HG02798 (cell line): Measurements from ENCODE around the gene CHCHD3.
"Not testable (repeated sequence)": the region's sequence is repeated elsewhere in the genome, so short reads cannot be mapped to it uniquely, and the experiment has no call there.

Source experiments
- ATAC-seq: cut with Tn5 transposase; IDR thresholded peaks from one replicate; pipeline ENCODE4 v1.9.1; 2021; ENCODE audit warnings: mild to moderate bottlenecking; ENCODE audit not compliant: unreplicated experiment, poor library complexity

CHCHD3 gene

DNA sequence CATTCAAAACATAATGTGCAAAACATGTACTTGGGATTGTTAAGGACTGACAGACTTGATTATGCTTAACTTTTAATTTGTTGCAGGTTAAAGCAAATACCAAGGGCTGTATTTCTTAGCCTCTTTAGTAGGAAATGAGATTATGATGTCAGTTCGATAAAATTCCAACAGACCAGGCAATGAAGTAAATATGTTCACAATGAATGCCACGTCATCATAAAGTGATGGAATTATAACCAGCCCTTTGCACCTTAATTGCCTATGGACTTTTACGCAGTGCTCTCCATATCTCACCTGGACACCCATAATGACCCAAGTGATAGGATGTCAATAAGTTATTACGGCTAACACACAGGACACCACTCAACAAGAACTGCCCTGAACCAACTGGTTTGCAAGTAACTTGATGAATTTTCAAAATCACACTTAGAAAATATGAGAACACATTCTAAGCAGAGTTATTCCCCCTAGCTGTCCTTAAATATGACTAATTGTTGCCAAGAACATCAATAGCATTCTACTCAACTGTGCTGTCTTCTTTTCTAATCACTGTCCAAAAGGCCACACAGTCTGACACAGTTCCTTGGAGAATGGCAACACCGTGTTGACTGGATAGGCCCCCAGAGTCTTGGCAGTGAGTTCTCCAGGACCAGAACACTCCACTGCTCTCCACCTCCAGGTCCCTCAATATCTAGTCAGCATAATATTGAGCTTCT lies 115.0 kb downstream of the CHCHD3 start:
- ATAC-seq = no peak

DNA sequence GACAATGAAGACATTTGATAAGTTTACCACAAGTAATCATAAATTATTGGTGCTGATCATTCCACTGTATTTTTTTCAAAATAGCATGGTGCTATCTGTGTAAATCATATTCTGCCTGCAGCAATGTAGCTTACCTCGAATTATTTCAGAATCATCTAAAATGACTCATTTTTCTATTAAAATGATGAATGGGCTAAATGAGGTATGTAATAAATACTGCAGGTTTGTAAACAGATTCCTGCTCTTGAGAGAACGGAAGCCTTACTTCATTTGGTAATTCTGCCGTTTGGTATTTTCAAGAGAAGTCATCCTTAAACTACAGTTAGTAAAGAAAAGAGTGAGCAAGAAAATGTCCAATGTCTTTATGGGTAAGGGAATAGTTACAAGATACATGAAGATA lies 115.9 kb downstream of the CHCHD3 start:
- ATAC-seq = no peak

DNA sequence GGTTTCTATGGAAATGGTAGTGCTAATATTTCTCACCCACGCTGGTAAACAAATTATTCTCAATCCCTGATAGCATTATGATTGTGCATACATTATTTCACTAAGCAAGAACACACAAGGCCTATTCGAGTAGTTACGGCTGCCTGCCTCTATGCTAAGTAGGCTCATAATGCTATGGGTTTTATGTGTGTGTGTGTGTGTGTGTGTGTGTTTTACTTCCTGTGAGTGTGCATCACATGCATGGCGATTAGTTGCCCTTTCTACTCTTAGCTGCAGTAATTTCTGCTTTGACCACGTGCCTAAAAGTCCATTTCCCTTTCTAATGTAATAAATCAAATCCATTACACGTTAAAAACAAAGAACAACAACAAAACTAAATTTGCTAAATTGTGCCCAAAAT lies 117.0 kb downstream of the CHCHD3 start:
- ATAC-seq = no peak

DNA sequence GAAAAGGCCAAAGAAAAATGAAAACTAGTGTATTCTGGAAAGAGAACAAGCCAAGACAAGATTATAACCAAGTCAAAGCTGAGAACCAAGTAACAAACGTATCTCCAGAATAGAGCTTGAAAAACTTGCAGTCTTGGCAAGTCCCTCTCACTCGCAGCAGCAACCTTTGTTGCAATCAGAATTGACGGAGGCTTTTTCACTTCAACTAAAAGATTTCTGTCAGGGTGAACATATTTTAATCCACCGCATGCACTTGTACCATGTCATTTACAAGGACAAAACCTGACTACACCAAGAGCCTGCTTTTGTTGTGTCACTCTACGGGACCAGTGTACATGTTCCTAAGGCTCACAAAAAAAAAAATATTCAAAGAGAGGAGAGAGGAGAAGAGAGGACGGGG lies 122.0 kb downstream of the CHCHD3 start:
- no peak for ATAC-seq

DNA sequence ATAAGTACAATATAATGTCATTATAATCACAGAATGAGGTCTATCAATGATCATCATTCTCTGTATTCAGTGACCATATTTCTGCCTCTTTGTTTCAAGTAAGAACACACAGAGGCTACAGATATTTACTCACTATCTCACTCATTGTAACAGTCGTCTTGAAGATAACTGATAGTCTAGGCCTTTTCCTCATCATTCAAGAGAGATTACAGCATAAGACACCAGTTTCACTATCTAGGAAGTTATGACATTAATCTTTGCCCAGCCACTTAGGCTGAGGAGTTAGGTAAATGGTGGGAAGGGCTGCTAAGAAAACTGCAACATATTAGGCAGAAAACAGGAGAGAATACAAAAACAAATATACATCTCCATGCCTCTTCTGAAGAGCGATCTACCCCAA lies 125.3 kb downstream of the CHCHD3 start:
- no peak for ATAC-seq

DNA sequence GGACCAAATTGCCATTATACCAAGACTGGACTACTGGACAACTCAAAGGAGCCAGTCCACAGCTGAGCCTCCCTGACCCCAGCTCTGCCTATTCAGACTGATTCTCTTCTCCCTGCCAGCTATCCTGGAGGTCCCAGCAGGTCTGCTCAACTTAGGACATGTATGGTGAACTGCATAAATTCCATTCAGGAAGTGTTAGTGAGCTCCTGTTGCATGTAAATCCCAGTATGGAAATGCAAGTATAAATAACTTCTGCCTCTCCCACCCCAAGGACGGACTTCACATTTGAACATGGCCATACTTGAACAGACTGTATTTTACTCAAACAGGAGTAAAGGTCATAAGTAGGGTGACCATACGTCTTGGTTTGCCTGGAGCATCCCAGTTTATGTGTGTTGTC lies 128.4 kb downstream of the CHCHD3 start:
- no peak for ATAC-seq

DNA sequence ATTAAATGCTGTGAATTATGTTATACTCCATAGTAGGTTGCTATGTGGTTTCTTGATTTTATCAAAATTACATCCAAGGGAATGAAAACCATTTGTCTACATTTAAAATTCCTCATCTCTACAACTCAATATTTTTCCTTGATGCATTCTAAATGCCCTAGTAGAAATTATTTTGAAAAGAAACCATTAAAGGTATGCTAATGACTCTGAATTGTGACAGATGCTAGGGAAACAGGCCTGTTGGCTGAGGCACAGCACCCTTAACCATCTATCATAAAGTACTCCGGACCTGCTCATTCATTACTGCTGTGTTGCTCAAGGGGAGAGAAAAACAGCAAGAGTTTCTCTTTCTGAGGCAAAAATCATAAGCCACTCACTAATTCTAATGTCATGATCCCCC lies 131.2 kb downstream of the CHCHD3 start:
- no peak for ATAC-seq

DNA sequence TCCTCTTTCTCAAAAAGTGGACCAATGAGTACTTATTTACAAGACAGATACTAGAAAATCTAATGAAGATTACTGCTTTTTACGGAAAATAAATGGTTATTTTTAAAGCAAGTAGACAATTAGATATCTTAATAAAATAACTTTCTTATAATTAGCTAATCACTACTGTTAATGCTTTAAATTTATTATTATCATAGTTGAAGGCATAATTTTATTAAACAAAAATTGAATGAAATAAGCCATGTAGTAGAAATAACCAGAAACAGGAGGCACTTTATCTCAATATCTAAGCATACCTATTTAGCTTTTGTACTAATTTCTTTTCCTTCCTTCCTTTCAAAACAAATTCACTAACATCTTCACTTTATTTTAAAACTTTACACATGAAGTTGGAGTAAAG lies 134.9 kb downstream of the CHCHD3 start:
- no peak for ATAC-seq

DNA sequence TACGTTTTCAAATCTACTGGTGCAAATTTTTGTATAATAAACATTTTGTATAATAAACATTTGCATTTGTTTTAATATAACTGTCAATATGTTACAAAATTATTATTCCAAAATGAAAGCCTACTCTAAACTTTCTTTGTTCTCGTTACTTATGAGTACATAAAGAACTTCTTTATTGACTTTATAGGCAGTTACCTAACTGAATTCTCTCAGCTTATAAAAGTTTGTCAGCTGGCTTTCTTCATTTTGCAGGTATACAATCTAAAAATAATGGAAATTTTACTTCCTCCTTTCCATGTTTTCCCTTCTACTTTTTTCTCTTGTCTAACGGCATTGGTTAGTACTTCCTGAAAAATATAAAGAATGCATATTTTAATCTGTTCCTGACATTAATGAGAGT lies 137.1 kb downstream of the CHCHD3 start:
- no peak for ATAC-seq

DNA sequence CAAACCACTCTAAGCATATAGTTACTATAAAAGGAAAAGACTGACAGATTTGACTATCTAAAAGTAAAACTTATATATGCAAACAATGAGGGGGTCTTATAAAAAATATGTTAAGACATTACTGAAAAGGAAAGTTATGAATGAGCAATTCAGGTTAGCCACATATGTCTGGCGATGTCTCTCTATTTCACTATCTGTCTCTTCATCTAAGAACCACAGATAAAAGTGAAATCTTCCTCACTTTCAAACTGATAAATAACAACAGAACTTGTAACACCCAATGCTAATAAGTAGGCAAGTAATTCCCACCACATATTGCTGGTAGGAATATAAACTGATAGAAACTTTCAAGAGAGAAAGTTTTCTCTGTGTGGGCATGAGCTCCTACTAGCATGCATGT lies 138.2 kb downstream of the CHCHD3 start:
- no peak for ATAC-seq

DNA sequence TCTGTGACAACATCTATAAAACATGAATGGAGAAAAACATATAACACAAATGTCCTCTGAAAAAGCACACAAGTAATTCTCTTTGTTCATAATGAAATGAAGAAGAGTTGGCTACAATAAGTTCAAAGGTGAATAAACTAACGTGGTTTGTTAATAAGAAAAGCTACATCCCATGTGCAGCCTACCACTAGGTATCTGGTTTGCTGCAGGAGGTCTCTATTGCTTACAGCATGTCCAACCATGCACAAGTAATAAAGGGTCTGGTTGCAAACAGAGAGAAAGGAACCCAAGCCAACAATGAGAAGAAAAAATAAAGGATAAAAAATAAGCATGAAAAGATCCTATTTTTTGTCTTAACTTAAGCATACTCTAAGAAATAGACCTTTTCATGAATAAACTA lies 139.2 kb downstream of the CHCHD3 start:
- no peak for ATAC-seq

DNA sequence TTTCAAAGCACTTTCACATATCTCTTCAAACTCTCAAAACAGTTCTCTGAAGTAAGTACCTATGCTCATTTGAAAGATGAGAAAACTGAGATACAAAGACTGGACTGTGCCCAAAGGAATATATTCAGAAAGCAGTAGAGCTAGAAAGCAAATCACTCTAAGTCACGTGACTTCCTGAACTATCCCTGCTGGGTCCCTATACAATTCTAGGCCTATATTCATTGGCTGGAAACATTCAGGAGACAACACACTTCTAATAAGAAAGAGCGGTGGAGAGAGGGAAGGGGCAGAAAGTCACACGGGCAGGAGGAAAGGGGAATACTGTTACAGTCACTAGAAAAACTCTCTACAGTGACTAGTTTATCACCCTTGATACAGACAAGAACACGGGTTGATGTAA lies 140.0 kb downstream of the CHCHD3 start:
- no peak for ATAC-seq

DNA sequence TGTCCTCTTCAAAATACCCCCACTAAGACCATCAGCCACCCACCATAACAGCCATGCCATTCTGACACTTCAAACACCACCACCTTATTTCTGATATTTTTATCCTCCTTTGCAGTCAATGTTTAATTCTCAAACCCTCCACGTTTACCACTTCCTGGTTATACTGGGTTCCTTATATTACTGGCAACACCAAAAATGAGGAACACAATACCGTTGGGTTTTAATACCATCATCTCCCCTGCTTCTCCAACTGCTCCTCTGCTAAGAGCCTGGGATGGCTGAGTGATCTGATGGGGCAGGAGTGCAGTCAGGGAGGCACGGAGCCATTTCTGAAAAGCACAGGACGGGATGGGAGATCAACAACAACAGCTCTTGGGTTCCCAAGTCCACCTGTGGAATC lies 140.5 kb downstream of the CHCHD3 start:
- no peak for ATAC-seq

DNA sequence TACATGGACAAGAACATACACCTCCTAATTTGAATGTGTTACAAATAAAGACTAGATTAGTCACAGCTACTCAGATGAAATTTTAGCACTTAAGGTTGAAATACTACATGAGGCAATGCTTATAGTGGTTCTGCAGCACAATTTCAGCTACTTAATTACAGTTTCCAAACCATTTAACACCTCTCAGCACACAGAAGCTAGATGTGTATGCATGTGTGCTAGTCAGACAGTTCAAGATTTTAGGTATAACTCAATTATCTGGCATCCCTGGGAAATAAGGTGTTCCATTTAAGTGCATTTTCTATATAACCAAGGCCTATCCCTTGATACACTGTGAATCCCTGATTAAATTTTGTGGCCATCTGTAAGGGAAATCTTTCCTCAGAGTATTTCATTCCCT lies 141.8 kb downstream of the CHCHD3 start:
- ATAC-seq = no peak

DNA sequence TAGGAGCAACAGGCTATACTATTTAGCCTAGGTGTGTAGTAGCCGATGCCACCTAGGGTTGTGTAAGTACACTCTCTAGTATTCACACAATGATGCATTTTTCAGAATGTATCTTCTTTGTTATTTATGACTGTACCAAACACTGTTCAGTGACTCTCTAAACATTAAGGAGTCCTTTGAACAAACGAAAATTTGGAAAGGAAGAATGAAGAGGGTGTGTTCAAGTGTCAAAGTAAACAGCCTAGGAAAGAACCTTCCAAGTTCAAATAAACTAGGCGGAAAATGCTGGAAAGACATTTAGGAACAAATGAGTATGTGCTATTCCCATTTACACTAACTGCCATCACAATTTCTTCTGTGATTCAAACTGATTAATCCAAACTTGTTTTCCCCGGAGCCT lies 142.4 kb downstream of the CHCHD3 start:
- no peak for ATAC-seq

DNA sequence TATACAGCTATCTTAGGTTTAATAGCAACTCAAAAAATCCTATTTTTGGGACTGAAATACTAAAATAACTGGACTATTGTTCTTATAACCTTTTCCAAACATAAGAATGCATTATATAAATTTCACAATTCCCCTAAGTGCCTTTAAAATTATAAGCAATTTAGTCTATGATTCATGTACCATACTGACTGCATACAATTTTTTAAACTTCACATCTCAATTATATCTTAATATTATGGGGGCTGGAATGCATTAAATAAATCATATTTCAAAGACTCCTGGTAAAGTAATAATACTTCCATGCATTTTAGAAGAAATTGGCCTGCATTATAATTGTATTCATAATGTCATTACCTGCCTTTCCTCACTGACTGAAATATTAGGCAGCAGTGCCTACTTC lies 144.6 kb downstream of the CHCHD3 start:
- ATAC-seq = no peak

DNA sequence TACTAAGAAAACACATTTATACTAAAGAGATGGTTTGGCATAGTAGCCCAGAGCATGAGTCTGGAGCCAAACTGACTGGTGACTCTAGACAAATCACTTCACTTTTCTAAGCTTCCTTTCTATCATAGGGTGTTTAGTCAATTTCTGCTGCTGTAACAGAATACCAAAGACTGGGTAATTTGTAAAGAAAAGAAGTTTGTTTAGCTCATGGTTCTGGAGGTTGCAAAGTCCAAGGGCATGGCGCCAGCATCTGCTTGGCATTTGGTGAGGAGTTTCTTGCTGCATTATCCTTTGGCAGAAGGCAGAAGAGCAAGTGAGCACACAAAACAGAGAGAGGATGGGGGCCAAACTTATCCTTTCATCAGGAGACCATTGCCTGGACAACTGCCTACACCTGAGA lies 146.3 kb downstream of the CHCHD3 start:
- no peak for ATAC-seq

DNA sequence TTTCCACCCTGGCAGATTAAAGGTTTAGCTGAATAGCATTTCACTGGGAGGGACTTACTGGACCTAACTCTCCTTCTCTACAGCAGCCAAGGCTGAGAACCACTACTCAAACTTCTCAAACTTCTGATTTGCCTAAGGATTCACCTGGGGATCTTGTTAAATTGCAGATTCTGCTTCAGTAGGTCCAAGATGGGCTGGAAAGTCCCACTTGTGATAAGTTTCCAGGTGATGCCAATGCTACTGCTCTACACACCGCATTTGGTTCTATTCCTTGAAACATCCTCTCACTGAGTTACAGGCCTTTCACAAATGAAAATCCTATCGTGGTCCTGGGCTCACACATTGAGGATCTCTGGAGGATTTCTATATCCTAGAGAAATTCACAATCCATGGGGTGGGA lies 147.9 kb downstream of the CHCHD3 start:
- no peak for ATAC-seq

DNA sequence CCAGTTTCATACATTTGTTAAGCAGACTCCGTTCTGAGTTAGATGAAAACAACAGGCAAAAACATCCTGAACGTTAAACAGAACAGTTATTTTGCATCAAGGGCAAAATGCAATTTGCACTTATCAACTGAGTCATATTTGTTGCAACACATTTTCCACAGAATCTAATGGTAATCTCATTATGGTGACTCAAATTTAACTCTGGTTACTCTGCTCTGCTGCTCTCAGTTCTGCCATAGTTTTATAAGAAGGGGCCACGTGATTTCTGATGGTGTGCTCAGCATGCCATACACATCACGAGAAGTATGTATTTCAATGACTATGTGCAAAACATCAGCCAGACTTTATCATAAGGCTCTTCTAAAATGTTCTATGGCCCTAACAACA lies 148.8 kb downstream of the CHCHD3 start:
- ATAC-seq = no peak

DNA sequence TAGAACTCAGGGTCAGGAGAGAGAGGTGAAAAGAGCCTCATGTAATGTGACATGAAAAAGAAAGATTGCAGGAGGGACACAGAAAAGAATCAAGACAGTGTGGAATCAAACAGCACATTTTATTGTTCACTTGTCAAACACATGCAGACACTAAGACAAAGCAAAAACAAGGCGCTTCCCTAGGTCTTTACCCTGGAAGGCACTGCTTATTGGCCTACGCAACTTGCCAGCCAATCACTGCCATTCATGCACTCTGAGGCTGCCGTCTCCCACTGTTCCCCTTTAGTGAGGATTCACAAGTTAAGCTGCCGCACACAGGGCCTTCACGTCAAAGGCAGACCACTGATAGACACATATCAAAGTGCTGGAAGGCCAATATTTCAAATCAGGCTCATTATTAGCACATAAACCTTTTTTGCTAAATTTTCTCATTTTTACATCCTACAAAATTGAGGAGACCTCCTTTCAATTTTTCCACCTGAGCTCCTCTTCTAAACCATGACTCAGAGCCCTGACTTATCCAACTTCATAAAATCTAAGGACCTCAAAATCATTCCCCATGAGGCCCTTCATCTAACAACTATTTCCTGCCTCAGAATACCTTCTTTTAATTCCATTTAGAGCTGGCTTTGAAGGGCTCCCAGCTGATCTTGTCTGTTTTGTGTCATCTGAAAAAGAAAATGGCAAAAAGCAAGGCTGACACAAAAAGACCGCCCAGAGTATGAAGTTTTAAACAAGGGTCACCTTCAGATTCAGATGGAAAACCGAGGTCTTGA lies 149.4 kb downstream of the CHCHD3 start:
- ATAC-seq = no peak

DNA sequence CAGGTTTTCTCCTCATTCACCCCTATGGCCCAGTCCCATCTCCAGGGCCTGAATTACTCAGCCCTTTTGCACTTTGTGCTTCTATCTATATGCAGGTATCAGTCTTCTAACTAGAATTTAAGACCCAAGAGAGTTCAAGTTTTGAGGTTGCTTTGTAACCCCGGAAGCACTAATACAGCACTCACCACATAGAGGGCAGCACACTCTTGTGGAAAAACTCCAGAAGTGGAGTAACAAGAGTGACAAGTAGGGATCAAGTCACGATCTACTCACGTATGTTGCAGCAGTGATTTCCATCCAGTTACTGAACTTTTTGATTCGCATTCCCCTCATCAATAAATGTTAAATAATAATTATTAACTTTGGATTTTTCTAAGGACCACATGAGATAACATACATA lies 151.0 kb downstream of the CHCHD3 start:
- no peak for ATAC-seq

DNA sequence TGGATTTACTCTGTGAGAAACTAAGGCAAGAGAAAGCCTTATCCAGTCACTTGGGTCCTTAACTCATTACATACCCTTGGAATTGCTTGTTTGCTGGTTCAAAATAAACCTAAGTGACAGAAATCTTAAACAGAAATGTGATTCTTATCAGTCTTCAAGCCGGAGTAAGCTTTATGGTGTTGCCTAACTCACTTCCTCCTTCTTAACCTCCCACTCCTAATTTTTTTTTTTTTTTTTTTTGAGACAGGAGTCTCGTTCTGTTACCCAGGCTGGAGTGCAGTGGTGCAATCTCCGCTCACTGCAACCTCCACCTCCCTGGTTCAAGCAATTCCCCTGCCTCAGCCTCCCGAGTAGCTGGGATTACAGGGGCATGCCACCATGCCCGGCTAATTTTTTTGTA lies 151.9 kb downstream of the CHCHD3 start:
- not testable (repeated sequence) for ATAC-seq
